ENCODE results near the gene NADK.

NADK gene, protein sequence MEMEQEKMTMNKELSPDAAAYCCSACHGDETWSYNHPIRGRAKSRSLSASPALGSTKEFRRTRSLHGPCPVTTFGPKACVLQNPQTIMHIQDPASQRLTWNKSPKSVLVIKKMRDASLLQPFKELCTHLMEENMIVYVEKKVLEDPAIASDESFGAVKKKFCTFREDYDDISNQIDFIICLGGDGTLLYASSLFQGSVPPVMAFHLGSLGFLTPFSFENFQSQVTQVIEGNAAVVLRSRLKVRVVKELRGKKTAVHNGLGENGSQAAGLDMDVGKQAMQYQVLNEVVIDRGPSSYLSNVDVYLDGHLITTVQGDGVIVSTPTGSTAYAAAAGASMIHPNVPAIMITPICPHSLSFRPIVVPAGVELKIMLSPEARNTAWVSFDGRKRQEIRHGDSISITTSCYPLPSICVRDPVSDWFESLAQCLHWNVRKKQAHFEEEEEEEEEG

DNA sequence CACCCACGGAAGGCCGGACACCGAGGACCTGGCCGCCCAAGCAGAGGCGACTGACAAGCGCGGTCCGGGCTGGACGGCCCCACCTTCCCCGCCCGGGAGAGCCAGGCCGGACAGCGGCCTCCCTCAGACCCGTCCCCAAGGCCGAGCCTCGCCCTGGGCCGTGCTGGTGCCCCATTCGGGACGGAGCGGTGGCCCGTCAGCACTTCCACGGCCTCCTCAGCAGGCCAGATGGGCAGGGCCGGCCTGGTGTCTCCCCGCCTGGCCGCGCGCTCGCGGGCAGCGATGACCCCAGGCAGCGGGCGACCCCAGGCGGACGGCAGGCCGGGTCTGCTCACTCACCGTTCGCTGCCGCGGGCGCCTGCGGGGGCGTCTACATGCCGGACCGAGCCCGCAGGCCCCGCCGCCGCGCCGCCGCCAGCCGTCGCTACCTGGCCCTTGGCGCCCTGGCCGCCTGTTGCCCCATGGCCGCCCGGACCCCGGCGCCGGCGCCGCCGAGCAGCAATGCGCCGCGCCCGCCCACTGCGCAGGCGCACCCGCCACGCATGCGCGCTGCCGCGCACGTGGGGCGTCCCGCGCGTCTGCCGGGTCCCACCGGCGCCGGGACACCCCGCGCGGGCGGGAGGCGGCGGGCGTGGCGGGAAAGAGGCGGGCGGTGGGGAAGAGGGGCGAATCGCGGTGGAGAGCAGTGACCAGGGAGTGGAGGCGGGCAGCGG is at the start of gene NADK:
Gene NADK (minus strand): TSS at position 521 of the 713 bp plus-strand sequence. CDS start 13,064 bp downstream, outside the sequence.
- DNase-seq = no peak

DNA sequence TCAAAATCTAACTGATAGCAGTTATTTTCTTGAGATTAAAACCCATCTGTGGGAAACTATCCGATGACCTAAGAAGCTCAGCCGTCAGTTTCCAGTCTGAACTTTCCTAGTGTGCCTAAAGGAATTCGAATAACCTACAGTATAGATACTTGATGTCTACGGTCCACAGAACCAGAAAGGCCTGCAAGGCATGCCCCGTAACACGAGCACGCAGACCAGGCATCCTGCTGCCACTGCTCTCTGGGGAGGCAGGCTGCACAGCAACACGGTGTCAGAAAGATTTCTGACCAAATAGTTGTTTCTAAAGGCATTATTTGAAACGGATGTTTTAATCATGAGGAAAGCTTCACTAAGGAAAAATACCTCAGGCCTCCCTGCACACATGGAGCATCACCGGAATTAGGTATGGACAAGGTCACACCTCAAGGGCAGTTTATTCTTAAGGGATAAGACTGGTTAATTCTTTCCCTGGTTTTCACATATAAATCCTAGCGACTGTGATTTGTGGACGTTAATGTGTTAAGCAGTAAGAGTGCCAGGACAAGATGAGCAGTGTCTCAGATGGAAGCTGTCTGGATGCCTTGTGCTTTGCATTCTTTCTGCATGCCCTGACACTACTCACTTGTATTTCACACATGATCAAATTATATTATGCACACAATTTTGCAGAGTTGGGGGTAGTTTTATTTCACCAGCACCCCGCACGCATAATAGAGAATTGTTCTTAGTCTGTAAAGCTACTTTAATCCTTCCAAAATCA is 49.0 kb upstream of the NADK start:
- no peak for DNase-seq

DNA sequence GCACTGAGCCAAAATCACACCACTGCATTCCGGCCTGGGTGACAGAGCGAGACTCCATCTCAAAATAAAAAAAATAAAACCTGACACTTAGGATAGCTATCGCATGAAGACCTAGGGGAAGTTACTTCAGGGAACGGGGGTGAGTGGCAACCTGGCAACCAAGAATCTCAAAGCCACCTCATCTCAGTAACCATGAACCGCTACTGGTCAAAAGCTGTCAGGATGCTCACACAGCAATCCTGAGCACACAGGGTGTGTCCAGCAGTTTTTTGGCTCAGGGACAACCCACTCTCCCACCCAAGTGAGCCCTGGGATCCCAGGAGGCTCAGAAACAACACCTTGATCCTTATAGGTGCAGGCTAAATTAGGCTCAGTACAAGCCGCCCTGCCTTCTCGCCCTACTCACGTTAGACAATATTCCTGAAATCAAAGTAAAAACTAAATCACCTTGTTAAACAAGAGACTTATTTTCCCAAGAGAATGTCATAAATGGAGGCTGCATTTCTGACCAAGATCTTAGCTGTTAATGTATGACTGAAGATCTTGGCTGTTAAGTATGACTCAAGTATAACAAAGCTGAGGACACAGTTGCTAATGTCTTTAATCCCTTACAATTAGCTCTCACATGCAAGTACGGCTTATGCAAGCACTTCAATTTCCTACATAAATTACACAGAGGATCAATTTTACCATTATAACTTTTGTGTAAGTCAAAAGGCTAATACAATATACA is 48.3 kb upstream of the NADK start:
- no peak for DNase-seq

DNA sequence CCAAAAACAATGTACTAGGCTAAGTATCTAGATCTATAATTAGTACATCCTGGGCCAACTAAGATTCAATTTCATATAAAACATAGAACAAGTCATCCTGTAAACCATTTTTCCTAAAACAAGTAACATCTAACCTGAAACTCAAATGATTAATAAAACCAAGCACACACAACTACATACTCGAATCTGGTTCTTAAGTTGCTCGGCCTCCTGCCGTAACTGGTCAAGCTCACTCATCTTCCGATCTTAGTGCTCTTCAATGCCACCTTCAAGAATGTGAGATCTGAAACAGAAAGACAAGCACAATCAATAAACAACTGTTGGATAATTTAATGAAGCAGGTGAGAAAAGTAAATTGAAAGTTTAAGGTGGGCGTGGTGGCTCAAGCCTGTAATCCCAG is 46.9 kb upstream of the NADK start:
- no peak for DNase-seq

DNA sequence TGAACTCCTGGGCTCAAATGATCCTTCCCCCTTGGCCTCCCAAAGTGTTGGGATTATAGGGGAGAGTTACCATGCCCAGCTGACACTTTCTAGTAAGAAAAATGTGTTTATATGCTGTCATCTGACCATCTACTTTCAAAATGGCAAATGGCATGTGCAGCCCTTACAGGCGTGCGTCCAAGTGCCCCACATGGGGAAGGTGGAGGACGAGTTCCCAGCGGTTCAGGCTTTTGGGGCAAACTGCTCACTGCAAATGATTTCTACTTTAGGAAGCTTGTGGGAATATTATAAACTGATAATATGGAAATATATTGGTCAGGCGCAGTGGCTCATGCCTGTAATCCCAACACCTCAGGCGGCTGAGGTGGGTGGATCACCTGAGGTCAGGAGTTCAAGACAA is 41.5 kb upstream of the NADK start:
- DNase-seq = no peak

DNA sequence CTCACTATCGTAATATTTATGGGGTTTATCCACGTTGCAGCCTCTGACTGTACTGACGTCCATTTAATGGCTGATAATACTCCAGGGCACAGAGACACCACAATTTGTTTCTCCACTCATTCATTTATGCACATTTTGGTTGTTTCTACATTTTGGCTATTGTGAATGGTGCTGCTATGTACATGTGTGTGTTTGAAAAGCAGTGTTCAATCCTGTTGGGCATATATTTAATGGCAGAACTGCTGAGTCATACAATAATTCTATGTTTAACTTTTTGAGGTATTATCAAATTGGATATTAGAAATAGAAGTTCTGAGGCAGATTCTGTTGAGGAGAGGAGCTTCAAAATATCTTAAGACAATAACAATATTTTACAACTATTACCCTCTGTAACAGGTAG is 39.0 kb upstream of the NADK start:
- no peak for DNase-seq

DNA sequence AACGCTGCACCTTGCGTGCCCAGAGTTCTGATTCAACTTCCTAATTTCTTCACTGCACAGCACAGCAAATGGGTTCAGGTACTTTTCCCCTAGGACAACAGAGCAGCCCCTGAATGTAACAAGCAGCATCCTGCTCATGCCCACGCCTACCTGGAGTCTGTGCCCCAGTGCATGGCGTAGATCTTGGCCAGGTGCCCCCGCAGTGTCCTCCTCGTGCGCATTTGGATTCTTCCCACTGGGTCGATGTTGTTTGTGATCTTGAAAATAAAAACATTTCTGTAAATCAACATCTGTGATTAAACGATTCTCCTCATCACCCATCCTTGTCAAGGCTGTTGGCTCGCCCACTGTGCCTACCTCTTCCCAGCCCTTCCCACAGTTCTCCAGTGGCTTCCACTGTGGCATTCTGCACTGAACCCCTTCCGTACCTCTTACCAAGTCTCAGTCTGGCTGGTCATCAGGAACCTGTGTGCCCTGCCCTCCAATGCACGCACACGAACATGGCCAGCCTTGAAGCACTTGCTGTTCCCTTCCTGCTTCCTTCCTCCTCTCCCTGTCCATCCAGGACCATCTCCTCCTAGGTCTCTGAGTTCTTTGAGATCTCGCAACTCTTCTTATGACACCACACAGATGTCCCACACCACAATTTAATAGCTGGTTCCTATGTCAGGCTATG is 37.5 kb upstream of the NADK start:
- DNase-seq = no peak

DNA sequence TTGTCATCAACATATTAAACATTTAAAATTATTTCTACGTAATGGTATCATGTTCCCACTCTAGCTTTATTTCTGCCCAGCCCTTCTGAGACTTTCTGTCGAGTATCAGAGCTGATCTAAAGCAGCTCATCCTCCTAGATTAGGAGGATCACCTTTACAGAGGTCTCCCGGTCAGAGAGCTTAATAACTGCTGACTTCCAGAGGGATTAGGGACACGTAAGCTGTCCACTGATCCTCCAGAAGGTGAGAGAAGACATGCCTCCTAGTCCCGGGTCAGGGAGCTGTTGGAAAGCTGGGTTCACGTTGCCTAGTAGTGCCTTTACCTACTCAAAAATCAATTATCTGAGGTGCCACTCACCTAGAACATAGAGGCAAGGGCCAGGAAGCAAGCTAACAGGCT is 31.2 kb upstream of the NADK start:
- no peak for DNase-seq

DNA sequence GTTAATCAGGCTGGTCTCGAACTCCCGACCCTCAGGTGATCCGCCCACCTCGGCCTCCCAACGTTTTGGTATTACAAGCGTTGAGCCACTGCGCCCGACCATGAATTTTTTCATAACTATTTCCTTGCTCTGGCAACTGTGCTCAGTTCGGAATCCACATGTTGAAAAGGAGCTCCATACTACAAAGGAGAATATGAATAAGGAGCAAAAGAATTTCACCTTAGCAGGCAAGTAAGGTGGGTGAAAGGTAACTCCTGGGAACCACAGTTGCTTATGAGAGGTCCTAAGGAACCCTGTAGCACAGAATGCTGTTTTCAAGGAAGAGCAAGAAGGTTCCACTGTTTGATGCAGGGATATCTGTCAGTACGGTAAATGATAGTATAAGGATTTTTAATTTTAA is 29.9 kb upstream of the NADK start:
- DNase-seq = no peak

DNA sequence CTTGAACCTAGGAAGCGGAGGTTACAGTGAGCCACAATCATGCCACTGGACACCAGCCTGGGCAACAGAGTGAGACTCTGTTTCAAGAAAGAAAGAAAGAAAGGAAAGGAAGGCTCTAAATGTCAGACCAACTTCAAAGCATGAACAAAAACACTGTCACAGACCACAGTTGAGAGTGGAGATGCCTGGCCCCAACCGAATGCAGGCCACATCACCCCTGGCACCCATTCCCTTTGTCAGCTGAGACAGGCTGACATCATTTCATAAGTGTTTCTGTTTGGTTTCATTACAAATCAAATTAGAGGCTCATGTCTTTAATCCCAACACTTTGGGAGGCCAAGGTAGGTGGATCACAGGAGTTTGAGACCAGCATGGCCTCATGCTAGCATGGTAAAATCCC is 28.6 kb upstream of the NADK start:
- no peak for DNase-seq

DNA sequence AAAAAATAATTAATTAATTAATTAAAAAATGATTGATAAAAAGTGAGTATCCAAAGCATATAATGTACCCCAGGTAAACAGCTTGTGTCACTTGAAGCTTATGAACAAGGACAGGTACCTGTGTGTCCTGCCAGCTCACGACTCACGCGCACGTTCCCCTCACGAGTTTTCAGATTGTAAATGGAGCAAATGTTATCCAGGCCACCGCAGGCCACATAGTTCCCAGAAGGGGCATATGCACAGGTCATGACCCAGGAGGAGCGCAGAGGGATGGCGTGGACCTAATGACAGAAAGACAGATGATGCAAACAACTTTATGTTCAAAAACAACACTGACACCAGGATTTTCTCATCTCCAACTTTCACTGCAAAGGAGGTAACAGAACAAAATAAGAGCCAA is 26.0 kb upstream of the NADK start:
- no peak for DNase-seq

DNA sequence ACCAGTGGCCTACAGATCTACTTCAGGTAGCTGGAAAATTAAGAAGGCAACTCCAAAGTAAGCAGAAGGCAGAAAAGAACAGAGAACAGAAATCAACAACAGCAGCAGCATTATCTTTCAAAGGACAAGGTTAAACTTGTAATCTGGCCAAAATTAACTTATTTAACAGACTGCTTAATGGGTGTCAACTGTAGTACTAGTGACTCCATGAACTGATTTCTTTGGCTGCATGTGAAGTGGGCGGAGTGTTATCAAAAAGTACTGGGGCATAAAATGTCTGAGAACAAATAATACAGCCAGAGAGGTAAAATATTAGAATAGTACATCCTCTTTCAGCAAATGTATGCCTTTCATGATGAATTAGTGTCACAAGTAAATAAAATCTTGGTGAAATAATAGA is 24.6 kb upstream of the NADK start:
- DNase-seq = no peak

DNA sequence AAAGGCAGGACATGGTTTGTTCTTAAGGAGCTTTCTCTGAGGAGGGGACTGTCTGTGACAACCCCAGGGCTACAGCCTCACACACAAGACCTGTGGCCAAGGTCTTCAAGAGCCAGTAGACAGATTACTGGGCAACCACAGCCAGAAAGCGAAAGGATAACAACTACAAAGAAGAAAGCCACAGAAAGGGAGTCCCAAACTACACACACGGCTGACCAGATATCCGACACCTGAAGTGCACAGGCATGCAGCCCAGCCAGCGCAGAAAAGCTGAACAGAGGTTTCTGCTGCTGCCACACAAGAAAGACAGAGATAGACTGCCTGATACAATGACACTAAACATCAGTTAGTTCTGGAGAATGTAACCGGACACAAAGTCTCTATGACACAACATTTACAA is 21.4 kb upstream of the NADK start:
- DNase-seq = no peak

DNA sequence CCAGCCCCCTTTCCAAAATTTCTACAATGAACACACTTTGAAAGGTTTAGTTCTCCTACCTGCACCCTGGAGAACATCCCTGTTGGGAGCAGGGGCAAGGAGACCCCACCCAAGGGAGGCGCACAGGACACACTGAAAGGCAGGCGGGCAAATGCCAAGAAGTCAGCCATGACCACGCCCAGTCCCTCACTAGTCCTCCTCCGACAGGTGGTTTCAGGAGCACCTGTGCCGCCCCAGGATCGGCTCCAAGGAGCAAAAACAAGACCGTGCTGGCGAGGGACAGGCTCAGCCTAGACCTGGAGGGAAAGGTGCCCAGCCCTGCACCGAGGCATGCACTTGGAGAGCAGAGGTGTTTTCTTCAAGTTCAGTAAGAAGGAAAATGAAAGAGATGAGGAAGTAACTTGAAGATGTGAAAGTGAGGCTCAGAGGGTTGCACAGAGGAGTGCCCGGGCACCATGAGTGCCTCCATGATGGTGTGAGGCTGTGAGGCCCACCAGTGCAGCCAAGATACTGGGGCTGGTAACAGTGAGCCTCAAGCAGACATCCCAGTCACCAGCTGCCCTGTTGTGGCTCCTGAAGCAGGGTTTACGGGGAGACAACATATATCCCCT is 19.6 kb upstream of the NADK start:
- DNase-seq = no peak

DNA sequence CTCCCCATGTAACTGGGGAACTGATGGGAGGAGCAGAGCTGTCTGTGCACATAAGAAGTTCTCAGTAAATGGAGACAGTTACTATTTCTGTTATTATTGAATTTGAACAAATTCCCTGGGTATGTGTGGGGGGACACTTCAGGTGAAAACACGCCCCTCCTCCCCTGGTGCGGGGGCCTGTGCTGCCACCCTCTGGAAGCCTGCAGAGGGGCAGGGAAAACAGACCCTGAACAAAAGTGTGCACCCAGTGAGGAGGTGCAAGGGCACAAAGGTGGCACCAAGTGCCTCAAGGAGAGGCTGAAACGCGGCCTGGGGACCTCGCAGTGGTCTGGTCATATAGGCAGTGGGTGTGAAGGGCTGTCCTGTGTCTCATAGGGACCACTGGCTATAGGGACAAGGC is 18.2 kb upstream of the NADK start:
- DNase-seq = no peak

DNA sequence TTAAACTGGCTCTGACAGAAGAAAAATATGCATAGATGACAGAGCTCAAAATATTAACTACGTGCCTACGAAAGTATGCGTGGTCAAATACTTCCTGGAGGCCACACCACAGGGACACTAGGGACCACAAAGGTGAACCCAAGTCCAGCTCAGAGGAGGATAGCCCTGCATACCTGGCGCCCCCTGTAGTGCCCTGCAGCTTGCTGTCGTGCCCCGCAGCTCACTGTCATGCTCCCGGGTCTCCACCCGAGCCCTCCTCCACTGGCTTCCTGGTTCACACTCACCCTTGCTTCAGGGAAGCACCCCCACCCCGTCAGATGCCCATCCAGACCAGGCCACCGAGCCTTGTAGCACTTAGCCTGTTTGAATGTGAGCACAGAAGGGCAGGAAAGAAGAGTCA is 16.7 kb upstream of the NADK start:
- no peak for DNase-seq

DNA sequence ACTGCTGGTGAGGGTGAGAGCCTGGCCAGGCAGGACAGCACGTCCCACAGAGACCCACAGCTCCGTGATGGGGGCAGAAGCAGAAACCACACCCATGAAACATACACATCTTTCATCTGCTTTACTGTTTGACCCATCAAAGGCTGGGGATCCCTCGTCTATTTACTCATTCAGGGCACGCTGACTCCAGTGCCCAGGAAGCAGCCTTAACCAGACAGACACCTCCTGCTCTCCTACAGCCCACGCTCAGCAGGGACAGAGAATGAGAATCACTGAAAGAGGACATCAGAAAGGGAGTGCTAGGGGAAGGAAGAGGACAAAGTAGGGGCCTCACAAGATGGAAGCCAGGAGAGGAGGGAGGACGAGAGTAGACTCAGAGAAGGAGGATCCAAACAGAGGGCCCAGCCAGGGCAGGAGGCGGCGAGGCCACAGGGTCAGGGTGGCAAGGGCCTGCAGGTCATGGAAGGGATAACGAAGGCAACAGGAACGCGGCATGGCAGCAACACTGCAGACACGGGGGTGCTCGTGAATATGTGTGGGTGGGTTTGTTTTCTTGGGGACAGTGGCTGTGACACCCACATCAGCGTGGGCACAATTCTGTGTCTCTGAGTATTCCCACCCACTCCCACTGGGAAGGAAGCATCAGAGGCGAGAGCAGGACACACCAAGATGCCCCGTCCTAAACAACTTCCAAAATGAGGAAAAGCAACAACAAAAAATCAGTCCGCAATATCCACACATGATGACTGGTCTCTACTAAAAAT is 15.4 kb upstream of the NADK start:
- no peak for DNase-seq

DNA sequence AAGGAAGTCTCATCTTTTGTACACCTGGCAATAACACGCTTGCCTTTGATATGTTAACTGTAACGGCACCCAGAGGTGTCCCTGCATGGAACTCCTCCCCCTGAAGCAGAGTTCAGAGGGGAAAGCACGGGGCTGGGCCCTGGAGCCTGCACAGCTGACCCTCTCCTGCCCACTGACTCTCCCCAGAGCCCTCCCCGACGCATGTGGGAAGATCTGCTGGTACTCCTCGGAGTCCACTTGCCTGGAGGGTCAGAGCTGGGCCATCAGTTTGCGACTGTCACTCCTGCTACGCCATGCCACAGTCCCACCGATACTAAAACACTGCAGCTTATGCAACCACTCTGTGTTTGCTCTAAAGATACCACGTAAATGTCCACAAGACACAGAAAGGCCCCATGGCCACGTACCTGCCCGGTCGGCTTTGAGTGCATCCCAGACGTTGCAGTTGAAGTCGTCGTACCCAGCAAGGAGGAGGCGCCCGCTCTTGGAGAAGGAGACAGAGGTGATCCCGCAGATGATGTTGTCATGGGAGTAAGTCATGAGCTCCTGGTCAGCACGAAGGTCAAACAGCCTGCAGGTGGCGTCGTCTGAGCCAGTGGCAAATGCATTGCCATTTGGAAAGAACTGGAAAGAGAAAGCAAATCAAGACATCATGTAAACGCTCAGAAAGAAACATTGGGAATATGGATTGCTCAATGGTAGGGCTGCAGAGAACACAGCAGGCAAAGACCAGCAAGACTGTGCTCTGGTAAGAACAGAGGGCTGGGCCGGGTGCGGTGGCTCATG is 10.6 kb upstream of the NADK start:
- no peak for DNase-seq

DNA sequence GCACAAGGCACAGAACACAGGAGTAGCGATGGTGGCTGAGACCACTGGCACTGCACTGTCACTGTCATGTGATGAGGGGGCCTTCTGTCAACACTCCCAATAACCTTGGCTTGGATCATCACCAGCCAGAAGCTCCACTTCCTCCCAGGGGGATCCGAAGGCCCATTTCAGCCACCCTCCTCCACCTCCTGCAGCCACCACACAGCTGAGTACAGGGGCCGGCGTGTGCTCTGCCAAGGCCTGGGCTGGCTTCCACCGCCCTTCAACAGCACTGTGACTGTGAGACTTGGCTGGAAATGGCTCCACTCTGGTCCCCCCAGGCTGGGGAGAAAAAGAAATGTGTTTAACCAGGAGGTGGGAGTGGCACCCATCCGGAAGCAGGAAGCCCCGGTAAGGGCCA is 9.9 kb upstream of the NADK start:
- DNase-seq = no peak

DNA sequence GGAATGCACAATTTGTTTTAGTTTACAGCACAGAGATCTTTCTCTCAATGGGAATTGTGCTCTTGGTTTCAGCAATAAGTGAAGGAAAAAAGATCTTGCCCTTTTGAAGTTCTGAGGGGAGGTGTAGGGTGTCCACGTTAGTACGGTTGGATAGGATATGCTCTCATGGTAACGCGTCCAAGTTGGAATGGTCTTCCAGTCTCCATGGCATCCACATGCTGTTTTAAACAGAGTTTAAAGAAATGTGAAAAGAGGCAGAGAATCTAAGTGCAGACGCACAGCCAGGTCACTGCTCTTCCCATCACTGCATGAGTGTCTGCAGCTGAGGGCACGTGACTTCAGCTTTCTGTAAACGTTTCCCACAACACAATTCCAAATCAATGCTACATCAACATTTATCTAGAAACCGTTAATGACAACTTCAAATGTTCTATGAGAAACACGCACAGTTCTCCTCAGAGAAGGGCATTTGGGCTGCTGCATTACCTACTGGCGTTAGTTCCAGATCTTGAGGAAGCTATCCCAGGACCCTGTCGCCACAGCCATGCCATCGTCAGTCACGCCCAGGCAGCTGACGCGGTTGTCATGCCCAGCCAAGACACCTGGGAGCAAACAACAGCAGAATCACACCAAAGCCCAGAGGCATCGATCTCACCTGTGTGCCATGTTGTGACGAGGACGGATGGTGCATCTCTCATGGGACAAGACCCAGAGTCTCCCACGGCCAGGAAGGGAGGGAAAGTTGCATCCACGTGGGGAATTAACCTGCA is 8.8 kb upstream of the NADK start:
- DNase-seq = no peak
